Astrocyte (in vitro differentiated cells and primary cell): ENCODE data around the gene CHN1.

Experiments used
- EZH2 ChIP-seq: IDR thresholded peaks from 2 replicates; pipeline ENCODE4 v1.6.1; 2012; ENCODE audit warnings: mild to moderate bottlenecking, low read length, inconsistent platforms; ENCODE audit not compliant: insufficient read depth
- TF ChIP-seq, protein P1 (sequence below): IDR thresholded peaks from 2 replicates; pipeline ENCODE4 v1.5.1; 2011; ENCODE audit warnings: low read depth, mild to moderate bottlenecking, inconsistent platforms, low read length, moderate library complexity; ENCODE audit not compliant: insufficient read depth

DNA sequence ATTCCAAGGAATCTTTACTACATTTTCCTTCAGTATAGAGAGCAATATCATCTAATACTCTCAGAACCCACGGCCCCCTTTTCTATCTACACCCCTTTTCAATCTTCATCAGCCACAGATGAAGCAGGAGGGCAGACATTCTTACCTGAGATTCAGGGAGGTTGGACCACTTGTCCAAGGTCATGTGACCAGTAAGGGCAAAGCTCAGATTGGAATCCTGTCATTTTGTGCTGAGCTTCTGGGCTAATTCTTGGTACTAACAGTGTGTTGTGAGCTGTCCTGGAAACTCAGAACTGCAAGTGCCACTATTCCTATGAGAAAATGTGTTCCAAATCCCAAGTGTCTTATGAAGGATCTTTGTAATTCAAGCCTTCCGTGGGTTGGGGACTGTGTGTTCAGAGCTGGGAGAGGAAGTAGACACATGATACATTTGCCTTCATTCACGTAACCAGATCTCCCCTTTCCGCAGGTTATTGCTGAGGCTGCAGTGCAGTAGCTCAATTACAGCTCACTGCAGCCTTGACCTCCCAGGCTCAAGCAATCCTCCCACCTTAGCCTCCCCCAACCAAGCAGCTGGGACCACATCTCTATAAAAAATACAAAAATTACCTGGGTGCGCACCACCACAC lies 244.2 kb downstream of the CHN1 start:
- TF ChIP-seq, protein P1, sequence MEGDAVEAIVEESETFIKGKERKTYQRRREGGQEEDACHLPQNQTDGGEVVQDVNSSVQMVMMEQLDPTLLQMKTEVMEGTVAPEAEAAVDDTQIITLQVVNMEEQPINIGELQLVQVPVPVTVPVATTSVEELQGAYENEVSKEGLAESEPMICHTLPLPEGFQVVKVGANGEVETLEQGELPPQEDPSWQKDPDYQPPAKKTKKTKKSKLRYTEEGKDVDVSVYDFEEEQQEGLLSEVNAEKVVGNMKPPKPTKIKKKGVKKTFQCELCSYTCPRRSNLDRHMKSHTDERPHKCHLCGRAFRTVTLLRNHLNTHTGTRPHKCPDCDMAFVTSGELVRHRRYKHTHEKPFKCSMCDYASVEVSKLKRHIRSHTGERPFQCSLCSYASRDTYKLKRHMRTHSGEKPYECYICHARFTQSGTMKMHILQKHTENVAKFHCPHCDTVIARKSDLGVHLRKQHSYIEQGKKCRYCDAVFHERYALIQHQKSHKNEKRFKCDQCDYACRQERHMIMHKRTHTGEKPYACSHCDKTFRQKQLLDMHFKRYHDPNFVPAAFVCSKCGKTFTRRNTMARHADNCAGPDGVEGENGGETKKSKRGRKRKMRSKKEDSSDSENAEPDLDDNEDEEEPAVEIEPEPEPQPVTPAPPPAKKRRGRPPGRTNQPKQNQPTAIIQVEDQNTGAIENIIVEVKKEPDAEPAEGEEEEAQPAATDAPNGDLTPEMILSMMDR: no peak
- no peak for TF ChIP-seq EZH2
